H9 (cell line): ENCODE measurements around the gene RARS1. TPM values are rescaled to one million over a fixed set of nuclear protein-coding genes. Genes with fewer than 3 reads are reported as not detected.

ENCODE experiments used
- DNase-seq: peaks from one replicate; pipeline ENCODE4 v3.0.0-alpha.2; 2017
- H2AFZ ChIP-seq: one replicate; pipeline ENCODE4 v1.6.1; 2013; ENCODE audit warnings: mild to moderate bottlenecking, low read length, control low read depth, moderate library complexity
- H2AK5ac ChIP-seq: 2 replicates; pipeline ENCODE4 v1.6.1; 2013; ENCODE audit warnings: low read length, control low read depth, mixed read lengths; ENCODE audit not compliant: insufficient read length
- H2BK120ac ChIP-seq: one replicate; pipeline ENCODE4 v1.6.1; 2013; ENCODE audit warnings: low read depth, mild to moderate bottlenecking, low read length, control low read depth, inconsistent platforms; ENCODE audit not compliant: poor library complexity, severe bottlenecking
- H2BK12ac ChIP-seq: 2 replicates; pipeline ENCODE4 v1.6.1; 2013; ENCODE audit warnings: low read length, control low read depth, mixed read lengths, low read depth; ENCODE audit not compliant: insufficient read length
- H2BK15ac ChIP-seq: 2 replicates; pipeline ENCODE4 v1.6.1; 2013; ENCODE audit warnings: low read depth, low read length, control low read depth
- H2BK20ac ChIP-seq: one replicate; pipeline ENCODE4 v1.6.1; 2013; ENCODE audit warnings: low read depth, mild to moderate bottlenecking, low read length, control low read depth, inconsistent platforms; ENCODE audit not compliant: poor library complexity, severe bottlenecking
- H2BK5ac ChIP-seq: 2 replicates; pipeline ENCODE4 v1.6.1; 2013; ENCODE audit warnings: low read length, control low read depth, mixed read lengths; ENCODE audit not compliant: insufficient read length
- H3K14ac ChIP-seq: 2 replicates; pipeline ENCODE4 v1.6.1; 2013; ENCODE audit warnings: low read length, control low read depth; ENCODE audit not compliant: insufficient read depth
- H3K18ac ChIP-seq: 2 replicates; pipeline ENCODE4 v1.6.1; 2013; ENCODE audit warnings: low read depth, mild to moderate bottlenecking, mixed read lengths, low read length, control low read depth; ENCODE audit not compliant: insufficient read length
- H3K23ac ChIP-seq: 2 replicates; pipeline ENCODE4 v1.6.1; 2013; ENCODE audit warnings: low read length, control low read depth, mixed read lengths, low read depth; ENCODE audit not compliant: insufficient read length
- H3K23me2 ChIP-seq: 2 replicates; pipeline ENCODE4 v1.6.1; 2013; ENCODE audit warnings: low read depth, mild to moderate bottlenecking, mixed read lengths, low read length, control low read depth; ENCODE audit not compliant: insufficient read length, poor library complexity, severe bottlenecking
- H3K27ac ChIP-seq: 2 replicates; pipeline ENCODE4 v1.5.1; 2013; ENCODE audit warnings: low read length, control low read depth, mixed read lengths, low read depth; ENCODE audit not compliant: insufficient read length
- H3K27me3 ChIP-seq: 2 replicates; pipeline ENCODE4 v1.6.1; 2013; ENCODE audit warnings: low read length, control low read depth, inconsistent platforms; ENCODE audit not compliant: insufficient read depth
- H3K4ac ChIP-seq: 2 replicates; pipeline ENCODE4 v1.6.1; 2013; ENCODE audit warnings: low read depth, mild to moderate bottlenecking, control low read depth, inconsistent platforms, low read length, moderate library complexity
- H3K4me1 ChIP-seq: 2 replicates; pipeline ENCODE4 v1.6.1; 2013; ENCODE audit warnings: low read length, control low read depth, inconsistent platforms; ENCODE audit not compliant: insufficient read depth
- H3K4me2 ChIP-seq: 2 replicates; pipeline ENCODE4 v1.6.1; 2013; ENCODE audit warnings: low read length, control low read depth, mixed read lengths; ENCODE audit not compliant: insufficient read length, insufficient read depth
- H3K56ac ChIP-seq: 2 replicates; pipeline ENCODE4 v1.6.1; 2013; ENCODE audit warnings: low read depth, mild to moderate bottlenecking, mixed read lengths, low read length, control low read depth; ENCODE audit not compliant: insufficient read length
- H3K79me1 ChIP-seq: 2 replicates; pipeline ENCODE4 v1.6.1; 2013; ENCODE audit warnings: low read depth, mild to moderate bottlenecking, moderate library complexity, low read length, control low read depth, inconsistent platforms; ENCODE audit not compliant: insufficient read depth, poor library complexity, severe bottlenecking
- H3K79me2 ChIP-seq: 2 replicates; pipeline ENCODE4 v1.6.1; 2013; ENCODE audit warnings: low read length, control low read depth, inconsistent platforms; ENCODE audit not compliant: insufficient read depth
- H3K9ac ChIP-seq: 2 replicates; pipeline ENCODE4 v1.6.1; 2013; ENCODE audit warnings: low read length, control low read depth, mixed read lengths; ENCODE audit not compliant: insufficient read length; ENCODE audit errors: extremely low read depth
- H3K9me3 ChIP-seq: one replicate; pipeline ENCODE4 v1.6.1; 2013; ENCODE audit warnings: low read depth, low read length, inconsistent platforms; ENCODE audit not compliant: control insufficient read depth
- H3T11ph ChIP-seq: one replicate; pipeline ENCODE4 v1.6.1; 2013; ENCODE audit warnings: mild to moderate bottlenecking, low read length, control low read depth, inconsistent platforms
- H4K20me1 ChIP-seq: one replicate; pipeline ENCODE4 v1.6.1; 2013; ENCODE audit not compliant: control insufficient read depth, insufficient read length, insufficient read depth
- H4K5ac ChIP-seq: 2 replicates; pipeline ENCODE4 v1.6.1; 2013; ENCODE audit warnings: low read depth, mild to moderate bottlenecking, mixed read lengths, low read length, control low read depth; ENCODE audit not compliant: insufficient read length
- H4K8ac ChIP-seq: replicated peaks from 2 replicates; pipeline ENCODE4 v1.6.1; 2013; ENCODE audit warnings: low read length, control low read depth, mixed read lengths, low read depth; ENCODE audit not compliant: insufficient read length
- H4K91ac ChIP-seq: 2 replicates; pipeline ENCODE4 v1.6.1; 2013; ENCODE audit warnings: low read depth, mild to moderate bottlenecking, moderate library complexity, mixed read lengths, low read length, control low read depth; ENCODE audit not compliant: insufficient read length
- H3K27ac Mint-ChIP-seq, 3 experiments: 2 replicates in 2 of 3; 3 replicates in 1 of 3; pipeline ENCODE4 v1.8.0; 2020 to 2021; ENCODE audit warnings: mixed read lengths in 3 of 3, mild to moderate bottlenecking in 1 of 3, moderate library complexity in 1 of 3
- H3K27me3 Mint-ChIP-seq: 2 replicates; pipeline ENCODE4 v1.8.0; 2021; ENCODE audit warnings: low read depth, mild to moderate bottlenecking, moderate library complexity, mixed read lengths
- H3K36me3 Mint-ChIP-seq, 3 experiments: 2 replicates in 2 of 3; 3 replicates in 1 of 3; pipeline ENCODE4 v1.8.0; 2020 to 2021; ENCODE audit warnings: low read depth in 3 of 3, mixed read lengths in 3 of 3; ENCODE audit not compliant: insufficient read depth in 1 of 3
- H3K4me1 Mint-ChIP-seq, 2 experiments: 2 replicates each; pipeline ENCODE4 v1.8.0; 2020; ENCODE audit warnings: mixed read lengths in 2 of 2
- H3K4me3 Mint-ChIP-seq, 2 experiments: 2 replicates in 1 of 2; 3 replicates in 1 of 2; pipeline ENCODE4 v1.8.0; 2020 to 2021; ENCODE audit warnings: mild to moderate bottlenecking in 2 of 2, mixed read lengths in 2 of 2, moderate library complexity in 1 of 2
- H3K9me3 Mint-ChIP-seq, 2 experiments: 2 replicates in 1 of 2; 3 replicates in 1 of 2; pipeline ENCODE4 v1.8.0; 2020; ENCODE audit warnings: mild to moderate bottlenecking in 2 of 2, mixed read lengths in 2 of 2, moderate library complexity in 1 of 2
- CTCF ChIP-seq: fragments of 200-600 bp; sonication (generic); conservative IDR thresholded peaks from 3 replicates; pipeline ENCODE4 v1.8.0; 2021; ENCODE audit warnings: antibody characterized with exemption, mild to moderate bottlenecking
- whole genome bisulfite sequencing: extraction: QIAGEN DNeasy Blood & Tissue Kit; methylation state at CpG from one replicate; pipeline ENCODE4 v1.1.7; 2013; ENCODE audit warnings: missing lambda C conversion rate, low lambda C conversion rate, mixed read lengths; ENCODE audit not compliant: insufficient read length; ENCODE audit errors: extremely low coverage; 5-methylcytosine and 5-hydroxymethylcytosine counted together
- total RNA-seq: library from RNA; stranded (reverse); gene quantifications from 2 replicates; pipeline ENCODE4 v1.2.1, GENCODE V29; 2021

Gene RARS1
- total RNA-seq, 1 experiment from 2014 or later, result 108 TPM

GRCh38 chr5:168513861-168514428 lies 27.7 kb downstream of the RARS1 start:
- no peaks in the 10 kb centered on the region for H3K27me3 Mint-ChIP-seq
- Histone ChIP-seq H3K4me1 (no peaks in the 10 kb centered on the region), H2AK5ac (no peak overlapping the region), H4K8ac (no peak overlapping the region), H2BK20ac (no peak overlapping the region), H3K27me3 (no peaks in the 10 kb centered on the region), H2BK120ac (no peak overlapping the region), H3K9ac (no peak overlapping the region), H4K91ac (no peak overlapping the region), H2BK5ac (no peak overlapping the region), H3K4ac (no peak overlapping the region), H3K56ac (no peak overlapping the region), H2BK12ac (no peak overlapping the region), H3K4me2 (no peak overlapping the region), H3K79me2 (no peaks in the 10 kb centered on the region), H4K20me1 (no peaks in the 10 kb centered on the region), H3K23ac (no peak overlapping the region), H2AFZ (no peak overlapping the region), H4K5ac (no peak overlapping the region), H3K27ac (no peak overlapping the region), H3K18ac (no peak overlapping the region), H3K23me2 (no peaks in the 10 kb centered on the region), H2BK15ac (no peak overlapping the region), H3K14ac (no peak overlapping the region), H3K9me3 (no peaks in the 10 kb centered on the region), H3T11ph (no peak overlapping the region), H3K79me1 (no peaks in the 10 kb centered on the region)
- no peak for DNase-seq
- no peak overlapping the region for H3K27ac Mint-ChIP-seq
- no peak for TF ChIP-seq CTCF
- peaks cover 63 to 90% (median 89%) of the 10 kb centered on the region in 3 experiments for H3K36me3 Mint-ChIP-seq
- WGBS, result no CpG with 5 or more reads among the region's 2 CpGs
- no peak overlapping the region for H3K4me3 Mint-ChIP-seq
- peaks cover 3 to 9% of the 10 kb centered on the region in 2 experiments; a peak in 3 of 5 replicates for H3K9me3 Mint-ChIP-seq
- no peaks in the 10 kb centered on the region for H3K4me1 Mint-ChIP-seq
